ENCODE data around the gene PFN2.

The PFN2 gene

GRCh38 chr3:149967086-149967685 is 3.5 kb downstream of the PFN2 start:
- Histone ChIP-seq H3K4me3 (ENCODE audit: low read depth, low read length) (no peak overlapping the region), H3K79me1 (ENCODE audit: low read length) (peaks cover 22% of the 10 kb centered on the region), H3K4me2 (ENCODE audit: low read length) (peak overlapping the region; percentile 44), H4K12ac (ENCODE audit: low read depth, low read length) (no peak overlapping the region), H2BK120ac (ENCODE audit: insufficient read depth, low read length, poor library complexity) (no peak overlapping the region), H3K23ac (ENCODE audit: low read length) (no peak overlapping the region), H3K27ac (ENCODE audit: low read depth, low read length) (no peak overlapping the region), H3K14ac (ENCODE audit: low read length) (no peak overlapping the region), H3K79me2 (ENCODE audit: control insufficient read depth, insufficient read depth, low read length, poor library complexity) (peaks cover 21% of the 10 kb centered on the region), H3K9ac (ENCODE audit: low read length) (no peak overlapping the region), H3K27me3 (ENCODE audit: insufficient read depth, low read length) (no peaks in the 10 kb centered on the region), H2BK12ac (ENCODE audit: low read length) (no peak overlapping the region), H2AFZ (ENCODE audit: insufficient read depth, low read length, poor library complexity) (no peak overlapping the region), H3K36me3 (ENCODE audit: control insufficient read depth in 1 of 2, insufficient read depth in 2 of 2, low read length in 2 of 2) (peaks cover 0 to 15% of the 10 kb centered on the region in 2 experiments), H4K8ac (ENCODE audit: low read depth, low read length) (no peak overlapping the region), H4K91ac (ENCODE audit: low read depth, low read length) (no peak overlapping the region), H3K18ac (ENCODE audit: low read length) (no peak overlapping the region), H2AK5ac (ENCODE audit: low read length) (no peak overlapping the region), H3K4me1 (ENCODE audit: control insufficient read depth in 1 of 2, insufficient read depth in 2 of 2, low read length in 2 of 2) (no peaks in the 10 kb centered on the region), H3K4ac (ENCODE audit: low read depth, low read length) (no peak overlapping the region), H2BK5ac (ENCODE audit: low read depth, low read length, poor library complexity) (no peak overlapping the region), H3K9me3 (ENCODE audit: insufficient read depth, low read depth, low read length) (no peaks in the 10 kb centered on the region)
- DNase-seq: peak; percentile 13 to 88
- WGBS (ENCODE audit: extremely low coverage, insufficient coverage, insufficient read length): no CpG with 5 or more reads among the region's 9 CpGs

- Histone ChIP-seq H3K23ac (ENCODE audit: low read length) (no peak overlapping the region), H4K12ac (ENCODE audit: low read depth, low read length) (no peak overlapping the region), H3K4ac (ENCODE audit: low read depth, low read length) (peak overlapping the region; percentile 4), H2AK5ac (ENCODE audit: low read length) (no peak overlapping the region), H3K27ac (ENCODE audit: low read depth, low read length) (no peak overlapping the region), H3K9me3 (ENCODE audit: insufficient read depth, low read depth, low read length) (no peaks in the 10 kb centered on the region), H4K91ac (ENCODE audit: low read depth, low read length) (no peak overlapping the region), H2BK12ac (ENCODE audit: low read length) (no peak overlapping the region), H2BK5ac (ENCODE audit: low read depth, low read length, poor library complexity) (no peak overlapping the region), H3K79me2 (ENCODE audit: control insufficient read depth, insufficient read depth, low read length, poor library complexity) (peaks cover 8% of the 10 kb centered on the region), H2BK120ac (ENCODE audit: insufficient read depth, low read length, poor library complexity) (no peak overlapping the region), H3K4me2 (ENCODE audit: low read length) (no peak overlapping the region), H3K4me3 (ENCODE audit: low read depth, low read length) (no peak overlapping the region), H3K18ac (ENCODE audit: low read length) (no peak overlapping the region), H3K36me3 (ENCODE audit: control insufficient read depth in 1 of 2, insufficient read depth in 2 of 2, low read length in 2 of 2) (peaks cover 0 to 17% of the 10 kb centered on the region in 2 experiments), H3K9ac (ENCODE audit: low read length) (no peak overlapping the region), H4K8ac (ENCODE audit: low read depth, low read length) (no peak overlapping the region), H2AFZ (ENCODE audit: insufficient read depth, low read length, poor library complexity) (no peak overlapping the region), H3K14ac (ENCODE audit: low read length) (no peak overlapping the region), H3K4me1 (ENCODE audit: control insufficient read depth in 1 of 2, insufficient read depth in 2 of 2, low read length in 2 of 2) (no peaks in the 10 kb centered on the region), H3K79me1 (ENCODE audit: low read length) (peaks cover 10% of the 10 kb centered on the region), H3K27me3 (ENCODE audit: insufficient read depth, low read length) (no peaks in the 10 kb centered on the region)
- no peak for DNase-seq
These were observed 5.4 kb downstream of the PFN2 start for GRCh38 chr3:149965278-149965677.

- Histone ChIP-seq H3K14ac (ENCODE audit: low read length) (no peak overlapping the region), H3K23ac (ENCODE audit: low read length) (no peak overlapping the region), H4K8ac (ENCODE audit: low read depth, low read length) (no peak overlapping the region), H3K4ac (ENCODE audit: low read depth, low read length) (peak overlapping the region; percentile 79), H3K4me1 (ENCODE audit: control insufficient read depth in 1 of 2, insufficient read depth in 2 of 2, low read length in 2 of 2) (no peaks in the 10 kb centered on the region), H3K36me3 (ENCODE audit: control insufficient read depth in 1 of 2, insufficient read depth in 2 of 2, low read length in 2 of 2) (peaks cover 0 to 17% of the 10 kb centered on the region in 2 experiments), H2BK120ac (ENCODE audit: insufficient read depth, low read length, poor library complexity) (no peak overlapping the region), H3K79me2 (ENCODE audit: control insufficient read depth, insufficient read depth, low read length, poor library complexity) (peaks cover 4% of the 10 kb centered on the region), H3K18ac (ENCODE audit: low read length) (no peak overlapping the region), H4K91ac (ENCODE audit: low read depth, low read length) (no peak overlapping the region), H3K79me1 (ENCODE audit: low read length) (peaks cover 2% of the 10 kb centered on the region), H4K12ac (ENCODE audit: low read depth, low read length) (no peak overlapping the region), H3K4me3 (ENCODE audit: low read depth, low read length) (no peak overlapping the region), H2AFZ (ENCODE audit: insufficient read depth, low read length, poor library complexity) (no peak overlapping the region), H3K4me2 (ENCODE audit: low read length) (no peak overlapping the region), H2BK5ac (ENCODE audit: low read depth, low read length, poor library complexity) (no peak overlapping the region), H3K9me3 (ENCODE audit: insufficient read depth, low read depth, low read length) (no peaks in the 10 kb centered on the region), H3K27ac (ENCODE audit: low read depth, low read length) (no peak overlapping the region), H2AK5ac (ENCODE audit: low read length) (no peak overlapping the region), H3K9ac (ENCODE audit: low read length) (no peak overlapping the region), H2BK12ac (ENCODE audit: low read length) (no peak overlapping the region), H3K27me3 (ENCODE audit: insufficient read depth, low read length) (no peaks in the 10 kb centered on the region)
- DNase-seq: peak in 1 of 2 donors; percentile 16
These were observed 6.4 kb downstream of the PFN2 start for GRCh38 chr3:149964291-149964690.

GRCh38 chr3:149963485-149963884 is 7.2 kb downstream of the PFN2 start:
- Histone ChIP-seq H3K36me3 (ENCODE audit: control insufficient read depth in 1 of 2, insufficient read depth in 2 of 2, low read length in 2 of 2) (peaks cover 0 to 17% of the 10 kb centered on the region in 2 experiments), H3K4me3 (ENCODE audit: low read depth, low read length) (no peak overlapping the region), H3K27ac (ENCODE audit: low read depth, low read length) (no peak overlapping the region), H2AK5ac (ENCODE audit: low read length) (no peak overlapping the region), H3K9me3 (ENCODE audit: insufficient read depth, low read depth, low read length) (no peaks in the 10 kb centered on the region), H4K8ac (ENCODE audit: low read depth, low read length) (no peak overlapping the region), H2BK120ac (ENCODE audit: insufficient read depth, low read length, poor library complexity) (no peak overlapping the region), H3K4me2 (ENCODE audit: low read length) (no peak overlapping the region), H4K12ac (ENCODE audit: low read depth, low read length) (no peak overlapping the region), H3K9ac (ENCODE audit: low read length) (no peak overlapping the region), H4K91ac (ENCODE audit: low read depth, low read length) (no peak overlapping the region), H3K79me1 (ENCODE audit: low read length) (no peaks in the 10 kb centered on the region), H3K27me3 (ENCODE audit: insufficient read depth, low read length) (no peaks in the 10 kb centered on the region), H2BK12ac (ENCODE audit: low read length) (no peak overlapping the region), H2BK5ac (ENCODE audit: low read depth, low read length, poor library complexity) (no peak overlapping the region), H3K79me2 (ENCODE audit: control insufficient read depth, insufficient read depth, low read length, poor library complexity) (peaks cover 4% of the 10 kb centered on the region), H2AFZ (ENCODE audit: insufficient read depth, low read length, poor library complexity) (no peak overlapping the region), H3K14ac (ENCODE audit: low read length) (no peak overlapping the region), H3K4ac (ENCODE audit: low read depth, low read length) (no peak overlapping the region), H3K4me1 (ENCODE audit: control insufficient read depth in 1 of 2, insufficient read depth in 2 of 2, low read length in 2 of 2) (no peaks in the 10 kb centered on the region), H3K18ac (ENCODE audit: low read length) (no peak overlapping the region), H3K23ac (ENCODE audit: low read length) (no peak overlapping the region)
- no CpG with 5 or more reads among the region's 2 CpGs for WGBS (ENCODE audit: extremely low coverage, insufficient coverage, insufficient read length)
- DNase-seq: no peak

Data from trophoblast cell (in vitro differentiated cells and primary cell).